Measurements from ENCODE around the gene RIOK2. TPM values are rescaled to one million over a fixed set of nuclear protein-coding genes. Genes with fewer than 3 reads are reported as not detected.

RIOK2 gene
- total RNA-seq, 1 donor from 2014 or later: 33.4 TPM

- no peaks in the 10 kb centered on the region for H3K9me3 Mint-ChIP-seq
- H3K36me3 Mint-ChIP-seq (ENCODE audit: low read depth): peaks cover 7% of the 10 kb centered on the region
- peak overlapping the region; percentile 25 for H3K4me3 Mint-ChIP-seq
- no peaks in the 10 kb centered on the region for H3K27me3 Mint-ChIP-seq (ENCODE audit: low read depth)
- H3K4me1 Mint-ChIP-seq: peaks cover 47% of the 10 kb centered on the region
- no peak for DNase-seq (ENCODE audit: low read depth, low spot score)
- TF ChIP-seq CTCF (conservative IDR thresholded peaks at IDR 0.05): no peak
- peak overlapping the region; percentile 87 for H3K27ac Mint-ChIP-seq (ENCODE audit: unreplicated experiment)
These were observed 48.4 kb downstream of the RIOK2 start for GRCh38 chr5:97134634-97135033.

- Mint-ChIP-seq H3K27ac (ENCODE audit: unreplicated experiment) (no peak overlapping the region), H3K4me3 (no peak overlapping the region), H3K36me3 (ENCODE audit: low read depth) (peaks cover 17% of the 10 kb centered on the region), H3K27me3 (ENCODE audit: low read depth) (no peaks in the 10 kb centered on the region), H3K9me3 (peaks cover 6% of the 10 kb centered on the region), H3K4me1 (peaks cover 33% of the 10 kb centered on the region)
- DNase-seq (ENCODE audit: low read depth, low spot score): no peak
- TF ChIP-seq CTCF (conservative IDR thresholded peaks at IDR 0.05): no peak
These were observed 49.9 kb downstream of the RIOK2 start for GRCh38 chr5:97133101-97133500.

DNA sequence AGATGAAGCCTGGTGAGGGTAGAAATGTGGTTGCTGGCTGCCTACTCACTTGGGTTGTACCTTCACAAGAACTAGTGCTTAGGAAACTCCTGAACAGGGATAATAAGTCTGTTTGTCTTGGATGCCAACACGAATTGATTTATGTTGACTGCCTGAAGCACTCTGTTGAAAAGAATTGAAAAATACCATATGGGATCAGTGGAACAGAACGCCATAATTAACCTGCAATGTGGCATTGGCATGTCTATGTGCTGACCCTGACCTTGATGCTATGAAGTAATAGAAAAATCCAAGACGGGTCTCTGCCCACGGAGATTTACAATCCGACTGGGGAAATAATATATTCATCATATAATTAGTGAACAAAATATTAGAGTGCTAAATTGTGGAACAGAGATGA is 51.1 kb downstream of the RIOK2 start:
- Mint-ChIP-seq H3K27ac (ENCODE audit: unreplicated experiment) (no peak overlapping the region), H3K36me3 (ENCODE audit: low read depth) (peaks cover 17% of the 10 kb centered on the region), H3K9me3 (peaks cover 6% of the 10 kb centered on the region), H3K4me3 (no peak overlapping the region), H3K27me3 (ENCODE audit: low read depth) (no peaks in the 10 kb centered on the region), H3K4me1 (peaks cover 31% of the 10 kb centered on the region)
- no peak for TF ChIP-seq CTCF (conservative IDR thresholded peaks at IDR 0.05)
- DNase-seq (ENCODE audit: low read depth, low spot score): no peak

GRCh38 chr5:97131139-97131710 is 51.8 kb downstream of the RIOK2 start:
- no peak overlapping the region for H3K27ac Mint-ChIP-seq (ENCODE audit: unreplicated experiment)

GRCh38 chr5:97127727-97128126 is 55.3 kb downstream of the RIOK2 start:
- H3K27me3 Mint-ChIP-seq (ENCODE audit: low read depth): no peaks in the 10 kb centered on the region

More at GRCh38 chr5:97131139-97131710, 51.8 kb downstream of the RIOK2 start:
- peaks cover 30% of the 10 kb centered on the region for H3K4me1 Mint-ChIP-seq
- peaks cover 7% of the 10 kb centered on the region for H3K9me3 Mint-ChIP-seq
- no peak overlapping the region for H3K4me3 Mint-ChIP-seq
- TF ChIP-seq CTCF (conservative IDR thresholded peaks at IDR 0.05): no peak
- H3K36me3 Mint-ChIP-seq (ENCODE audit: low read depth): peaks cover 18% of the 10 kb centered on the region
- no peak for DNase-seq (ENCODE audit: low read depth, low spot score)
- H3K27me3 Mint-ChIP-seq (ENCODE audit: low read depth): no peaks in the 10 kb centered on the region

More at GRCh38 chr5:97127727-97128126, 55.3 kb downstream of the RIOK2 start:
- peaks cover 14% of the 10 kb centered on the region for H3K4me1 Mint-ChIP-seq
- no peak overlapping the region for H3K27ac Mint-ChIP-seq (ENCODE audit: unreplicated experiment)
- no peak for TF ChIP-seq CTCF (conservative IDR thresholded peaks at IDR 0.05)
- peaks cover 26% of the 10 kb centered on the region for H3K36me3 Mint-ChIP-seq (ENCODE audit: low read depth)
- H3K9me3 Mint-ChIP-seq: peaks cover 7% of the 10 kb centered on the region
- no peak for DNase-seq (ENCODE audit: low read depth, low spot score)
- no peak overlapping the region for H3K4me3 Mint-ChIP-seq
